HG03103 (cell line): Measurements from ENCODE around the gene AMOTL2.

Experiments used
- ATAC-seq: cut with Tn5 transposase; IDR thresholded peaks from one replicate; pipeline ENCODE4 v1.9.1; 2021; ENCODE audit warnings: low read depth; ENCODE audit not compliant: unreplicated experiment

AMOTL2 gene

GRCh38 chr3:134366928-134367811 is 7.1 kb downstream of the AMOTL2 start:
- ATAC-seq, result no peak

DNA sequence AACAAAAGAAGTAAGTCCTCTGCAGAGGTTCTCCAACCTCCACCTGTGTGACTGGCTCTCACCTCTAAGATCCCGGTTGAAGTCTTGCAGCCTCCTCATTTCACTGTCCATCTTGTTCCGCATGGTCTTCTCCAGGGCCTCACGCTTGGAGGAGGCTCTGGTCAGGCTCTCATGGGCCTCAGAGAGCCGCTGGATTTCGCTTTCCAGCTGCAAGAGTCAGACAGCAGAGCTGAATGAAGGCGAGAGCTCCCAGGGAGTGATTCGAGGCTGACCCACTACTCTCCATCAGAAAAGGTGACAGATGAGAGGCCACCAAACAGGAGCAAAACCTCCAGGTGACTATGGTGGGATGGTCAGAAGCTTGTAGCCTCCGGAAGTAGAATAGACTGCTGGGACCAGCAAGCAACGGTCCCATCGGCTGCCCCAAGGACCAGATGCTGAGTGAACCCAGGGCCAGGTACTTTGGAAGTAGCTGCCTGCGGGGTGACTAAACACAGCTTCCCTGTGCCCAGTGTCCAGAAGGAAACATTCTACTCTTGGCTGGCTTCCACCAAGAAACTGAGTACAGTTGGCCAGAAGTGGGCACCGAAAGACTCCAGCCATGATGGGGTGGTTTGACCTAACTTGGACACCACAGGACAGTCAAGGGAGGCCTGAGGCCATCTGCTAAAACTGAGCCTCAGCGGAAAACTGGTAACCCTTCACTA is 7.9 kb downstream of the AMOTL2 start:
- no peak for ATAC-seq

DNA sequence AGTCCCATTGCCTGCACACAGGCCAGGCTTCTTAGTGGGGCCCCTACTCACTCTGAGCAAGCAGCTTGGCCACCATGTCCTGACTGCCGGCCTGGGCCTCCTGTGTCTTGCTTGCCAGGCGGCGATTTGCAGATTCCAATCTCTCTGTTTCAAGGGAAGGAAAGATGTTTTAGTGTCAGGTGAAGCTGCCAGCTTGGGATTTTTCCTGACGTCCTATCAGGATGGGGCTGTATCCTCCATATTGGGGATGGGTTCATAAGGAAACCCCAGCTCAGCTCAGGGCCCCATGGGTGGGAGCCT is 8.5 kb downstream of the AMOTL2 start:
- no peak for ATAC-seq

DNA sequence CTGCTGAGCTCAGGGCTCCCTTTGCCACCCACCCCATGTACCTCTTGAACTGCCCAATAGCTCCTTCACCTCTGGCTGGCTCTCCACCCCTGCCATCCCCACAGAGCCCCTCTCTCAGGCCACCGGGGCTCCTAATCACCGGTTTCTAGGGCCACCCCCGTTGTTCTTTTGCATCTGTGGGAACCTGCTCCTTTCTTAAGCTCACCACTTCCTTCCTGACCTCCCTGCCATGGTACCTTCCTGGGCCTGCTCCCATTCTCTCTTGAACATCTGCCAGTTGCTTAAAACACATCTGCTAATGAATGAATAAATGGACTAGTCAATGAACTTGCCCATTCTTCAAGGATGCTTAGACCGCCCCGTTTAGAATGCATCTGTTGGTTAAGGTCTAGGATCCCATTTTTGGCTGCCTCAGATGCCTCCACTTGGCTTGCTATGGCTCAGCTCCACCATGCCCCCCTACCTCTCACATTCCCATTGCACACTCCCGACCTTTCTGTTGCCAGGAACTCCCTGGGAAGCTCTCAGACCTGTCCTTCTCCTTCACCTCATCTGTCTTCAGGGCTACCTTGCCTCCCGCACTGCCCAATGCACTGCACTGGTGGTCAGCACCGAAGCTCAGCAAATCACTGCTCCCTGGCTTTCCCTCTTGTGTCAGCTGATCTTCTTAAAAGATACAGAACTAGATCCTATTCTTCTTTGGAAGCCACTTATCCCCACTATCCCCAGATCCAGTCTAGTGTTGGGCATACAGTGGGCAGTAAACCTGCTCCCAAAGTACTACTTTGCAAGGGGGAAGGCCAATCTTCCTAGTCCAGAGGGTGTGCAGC is 9.1 kb downstream of the AMOTL2 start:
- ATAC-seq, result no peak

DNA sequence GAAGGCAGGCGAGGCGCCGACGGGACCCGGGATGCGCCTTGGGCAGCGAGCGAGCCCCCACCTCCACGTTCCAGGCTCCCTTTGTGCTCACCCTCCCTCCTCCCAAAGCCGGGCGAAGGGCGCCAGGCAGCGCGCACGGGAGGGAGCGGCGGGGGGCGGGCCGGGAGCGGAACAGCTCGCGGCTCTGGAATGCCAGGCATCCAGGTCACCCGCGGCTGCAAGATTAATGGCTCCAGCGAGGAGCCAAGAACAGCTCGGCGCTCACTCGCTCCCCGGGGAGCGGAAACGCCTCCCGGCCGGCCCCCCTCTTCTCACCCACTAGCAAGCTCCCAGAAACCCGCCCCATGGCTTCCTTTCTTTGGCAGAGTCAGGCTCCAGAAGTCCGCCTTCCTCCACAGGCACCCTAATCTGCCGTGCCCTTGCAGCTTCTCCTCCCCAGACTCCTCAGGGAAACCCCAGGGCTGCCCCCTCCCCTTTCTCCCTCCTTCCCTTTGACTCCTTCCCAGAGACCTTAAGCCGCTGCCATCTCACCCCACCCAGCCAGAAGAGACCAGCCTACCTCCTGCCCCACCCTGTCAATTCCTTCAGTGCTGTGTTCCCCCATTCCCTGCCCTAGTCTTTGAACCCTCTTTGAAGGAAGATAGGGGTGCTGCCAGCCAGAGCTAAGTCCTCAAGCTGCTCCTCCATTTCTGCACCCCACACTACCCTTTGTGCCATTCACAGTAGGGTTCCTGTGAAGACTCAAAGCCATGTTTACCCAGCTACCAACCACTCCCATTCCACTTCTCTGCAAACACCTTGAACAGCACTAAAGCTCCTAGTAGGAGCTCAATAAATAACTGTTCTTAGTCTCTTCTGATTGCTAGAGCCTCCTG is 9.9 kb downstream of the AMOTL2 start:
- ATAC-seq, result no peak

DNA sequence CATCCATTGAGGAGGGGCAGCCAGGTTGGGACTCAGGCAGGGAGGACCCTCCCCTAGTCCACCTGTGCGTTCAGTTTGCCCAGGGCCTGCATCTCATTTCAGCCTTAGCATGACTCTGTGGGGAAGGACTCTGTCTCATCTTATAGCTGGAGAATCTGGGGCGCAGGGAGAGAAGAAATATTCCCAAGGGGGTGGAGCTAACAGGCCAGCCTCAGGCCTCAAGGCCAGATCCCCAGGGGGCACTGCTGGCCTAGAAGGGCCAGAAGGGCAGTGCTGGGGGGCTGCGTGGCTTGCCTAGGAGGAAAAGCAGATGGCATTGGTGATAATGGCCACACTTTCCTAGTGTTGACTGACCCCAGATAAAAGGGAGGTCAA is 10.9 kb downstream of the AMOTL2 start:
- ATAC-seq, result no peak

GRCh38 chr3:134362670-134363380 is 11.4 kb downstream of the AMOTL2 start:
- no peak for ATAC-seq

DNA sequence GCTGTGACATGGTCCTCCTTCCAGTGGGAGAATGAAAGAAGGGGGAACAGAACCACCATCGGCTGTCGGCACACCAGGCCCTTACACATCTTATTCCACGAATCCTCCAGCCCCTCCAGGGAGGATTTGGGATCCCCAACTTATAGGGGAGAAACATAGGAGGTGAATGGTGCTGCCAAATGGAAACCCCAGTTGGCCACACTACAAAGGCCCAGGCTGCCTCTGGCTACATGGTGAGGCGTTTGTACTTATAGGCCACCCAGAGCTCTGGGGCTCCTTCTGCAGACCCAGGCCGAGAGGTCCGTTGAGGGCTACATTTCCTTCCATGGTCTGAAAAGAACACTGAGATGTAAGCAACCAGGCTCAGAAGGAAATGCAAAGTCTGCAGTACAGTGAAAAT is 12.0 kb downstream of the AMOTL2 start:
- ATAC-seq, result no peak

DNA sequence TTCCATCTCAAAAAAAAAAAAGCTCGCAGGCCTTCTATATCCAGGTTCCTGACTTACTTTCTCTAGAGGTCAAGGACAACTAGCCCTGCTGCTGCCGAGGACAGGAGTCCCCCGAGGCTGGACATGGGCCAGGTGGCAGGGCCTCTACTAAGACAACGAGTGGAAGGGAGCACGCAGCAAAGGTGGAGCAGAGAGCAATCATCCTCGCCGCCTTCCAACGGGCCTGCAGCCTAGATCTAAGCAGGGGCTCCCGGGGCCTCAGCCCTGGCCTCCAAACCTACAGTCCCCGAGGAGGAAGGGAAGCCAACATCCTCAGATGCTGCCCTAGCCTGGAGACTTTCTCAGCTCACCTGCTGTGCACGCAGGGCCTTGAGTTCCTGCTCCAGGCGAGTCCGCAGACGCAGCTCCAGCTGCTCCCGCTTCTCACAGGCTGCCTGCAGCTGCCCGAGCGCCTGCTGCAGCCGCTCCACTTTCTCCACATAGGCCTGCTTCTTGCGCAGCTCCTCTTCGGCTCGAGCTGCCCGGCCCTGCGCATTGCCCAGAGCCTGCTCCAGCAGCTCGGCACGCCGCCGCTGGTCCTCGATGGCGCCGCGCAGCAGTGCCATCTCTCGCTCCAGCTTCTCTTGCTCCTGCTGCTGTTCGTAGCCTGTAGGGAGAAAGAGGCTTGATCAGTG is 12.9 kb downstream of the AMOTL2 start:
- no peak for ATAC-seq

- no peak for ATAC-seq
Measured at GRCh38 chr3:134360046-134360445, 14.2 kb downstream of the AMOTL2 start.

DNA sequence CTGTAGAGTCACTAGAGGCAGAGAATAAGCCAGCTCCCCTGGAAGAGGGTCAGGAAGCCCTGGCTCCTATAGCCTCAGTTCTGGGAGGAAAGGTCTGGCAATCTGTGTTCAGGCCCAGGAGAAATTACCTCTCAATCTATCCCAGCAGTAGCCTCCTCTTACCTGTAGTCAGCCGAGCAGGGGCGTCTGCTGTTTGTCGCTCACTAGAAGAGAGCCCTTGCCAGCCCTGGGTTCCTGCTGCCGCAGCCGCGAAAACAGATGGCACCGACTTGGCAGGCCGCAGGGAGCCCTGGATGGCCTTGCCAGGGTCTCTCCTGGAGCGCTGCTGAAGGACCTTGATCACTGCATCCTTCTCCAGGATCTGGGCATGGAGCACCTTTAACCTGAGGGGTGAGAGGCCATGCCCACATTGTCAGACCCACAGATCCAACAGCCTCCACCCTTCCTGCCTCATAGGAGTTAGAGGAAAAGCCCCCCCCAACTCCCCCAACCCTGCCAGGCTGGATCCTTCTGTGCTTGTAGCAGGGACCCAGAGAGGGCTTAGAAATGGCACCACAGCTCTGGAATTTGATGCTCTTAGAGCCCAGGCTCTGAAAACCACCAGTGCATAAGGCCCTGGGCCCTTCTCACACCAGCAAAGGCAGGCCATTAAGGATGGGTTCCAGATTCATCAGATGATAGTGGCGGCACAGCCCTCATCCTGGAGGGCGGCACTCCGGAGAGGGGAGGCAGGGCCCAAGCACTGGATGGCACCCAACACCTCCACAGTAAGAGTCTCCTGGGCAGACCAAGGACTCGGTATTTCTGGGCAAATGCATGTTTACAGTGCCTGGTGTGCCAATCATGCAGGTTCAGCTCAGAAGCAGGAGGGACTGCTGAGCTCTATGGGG is 14.9 kb downstream of the AMOTL2 start:
- ATAC-seq, result no peak

DNA sequence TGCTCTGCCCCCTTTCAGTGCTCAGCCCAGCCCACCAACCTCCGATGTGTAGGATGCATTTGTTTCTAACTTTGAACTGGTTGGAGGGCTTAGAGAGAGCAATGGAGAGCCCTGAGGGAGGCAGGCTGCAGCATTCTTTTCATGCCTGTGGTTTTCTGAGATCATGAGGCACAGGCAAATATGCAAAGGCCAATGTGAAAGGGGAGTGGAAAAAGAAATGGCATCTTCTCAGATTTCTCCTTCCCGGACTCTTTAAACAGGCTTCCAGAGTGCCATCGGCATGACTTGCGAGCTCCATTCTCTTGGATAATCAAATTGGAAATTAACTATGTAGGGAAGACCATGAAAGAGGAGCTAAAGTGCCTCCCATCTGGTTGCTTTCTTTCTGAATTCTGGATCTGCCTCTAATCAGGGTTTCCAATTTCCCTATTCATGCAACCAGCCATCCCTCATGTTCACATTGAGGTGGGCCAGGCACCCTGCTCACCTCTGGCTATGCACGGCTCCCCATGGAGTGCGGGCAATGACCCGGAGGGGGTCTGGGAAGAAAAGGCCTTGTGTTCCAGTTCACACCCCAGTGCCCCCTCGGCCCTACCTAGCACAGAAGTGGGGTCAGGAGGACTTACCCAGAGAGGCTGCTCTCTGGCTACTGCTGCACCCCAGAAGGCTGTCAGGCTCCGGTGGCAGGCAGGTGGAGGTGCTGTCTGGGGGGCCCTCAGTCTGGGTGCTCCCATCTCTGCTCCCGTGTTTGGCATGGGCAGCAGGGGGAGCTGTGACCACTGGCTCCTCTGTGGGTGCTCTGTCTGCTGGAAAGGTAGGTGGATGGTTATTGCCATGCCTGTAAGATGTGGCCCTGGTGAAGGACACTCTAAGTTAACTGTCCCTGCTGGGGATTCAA is 16.1 kb downstream of the AMOTL2 start:
- no peak for ATAC-seq

GRCh38 chr3:134357261-134357913 is 16.9 kb downstream of the AMOTL2 start:
- ATAC-seq, result no peak

- no peak for ATAC-seq
Measured at GRCh38 chr3:134356411-134357040, 17.7 kb downstream of the AMOTL2 start.

DNA sequence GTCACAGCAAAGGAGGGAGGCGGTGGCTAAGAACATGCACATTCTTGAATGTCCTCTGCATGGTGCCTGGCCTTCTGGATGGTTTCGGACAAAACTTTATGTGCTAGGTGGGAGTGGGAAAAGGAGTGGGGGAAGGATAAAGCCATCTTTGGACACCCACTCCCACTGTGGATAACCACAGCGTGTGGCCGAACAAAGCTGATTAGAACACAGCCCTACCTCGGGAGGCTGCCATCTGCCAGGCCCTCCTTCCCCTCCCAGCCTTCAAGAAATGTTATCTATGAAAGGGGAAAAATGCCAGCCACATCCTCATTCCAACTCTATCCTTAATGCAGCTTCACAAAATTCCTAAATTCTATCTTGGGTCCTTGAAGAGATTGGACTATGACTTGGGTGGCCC is 18.8 kb downstream of the AMOTL2 start:
- no peak for ATAC-seq

GRCh38 chr3:134354612-134355251 is 19.5 kb downstream of the AMOTL2 start:
- no peak for ATAC-seq
